ENCODE data around the gene DDX28. TPM values are rescaled to one million over a fixed set of nuclear protein-coding genes. Genes with fewer than 3 reads are reported as not detected.
"Not testable (repeated sequence)": the region's sequence is repeated elsewhere in the genome, so short reads cannot be mapped to it uniquely, and the experiment has no call there.

Gene DDX28
- total RNA-seq, 2 experiments from 2014 or later, result 9.4 to 9.7 TPM

- no peaks in the 10 kb centered on the region for H3K27me3 Mint-ChIP-seq (ENCODE audit: low read depth)
- CTCF ChIA-PET, result interaction anchor here (0.9 to 1.6 kb wide), 2 partner anchors 19 to 38 kb away, joined by 3 to 4 read pairs; no protein-coding TSS in a partner anchor
- H3K36me3 Mint-ChIP-seq (ENCODE audit: low read depth), result peaks cover 2% of the 10 kb centered on the region
- H3K4me1 Mint-ChIP-seq (ENCODE audit: low read depth), result peaks cover 47% of the 10 kb centered on the region
- DNase-seq, result no peak
- H3K4me3 Mint-ChIP-seq, result no peak overlapping the region
- no peaks in the 10 kb centered on the region for H3K9me3 Mint-ChIP-seq
- intact Hi-C loops (cut with micrococcal nuclease), result no loop called here
- no peak overlapping the region for H3K27ac Mint-ChIP-seq
Observed at GRCh38 chr16:68003031-68003430, 20.0 kb downstream of the DDX28 start.

GRCh38 chr16:68000450-68000849, 22.6 kb downstream of the DDX28 start:
- Mint-ChIP-seq H3K4me1 (ENCODE audit: low read depth) (peaks cover 50% of the 10 kb centered on the region), H3K27me3 (ENCODE audit: low read depth) (no peaks in the 10 kb centered on the region), H3K27ac (peak overlapping the region; percentile 94), H3K9me3 (no peaks in the 10 kb centered on the region), H3K36me3 (ENCODE audit: low read depth) (peaks cover 2% of the 10 kb centered on the region), H3K4me3 (peak overlapping the region; percentile 80)
- intact Hi-C loops (cut with micrococcal nuclease), result no loop called here
- no peak for DNase-seq
- CTCF ChIA-PET, result interaction anchor here (1.2 to 1.6 kb wide), 3 partner anchors 16 to 41 kb away, joined by 3 to 7 read pairs (median 4); no protein-coding TSS in a partner anchor

GRCh38 chr16:67999985-68000384, 23.0 kb downstream of the DDX28 start:
- H3K9me3 Mint-ChIP-seq, result no peaks in the 10 kb centered on the region
- H3K27me3 Mint-ChIP-seq (ENCODE audit: low read depth), result no peaks in the 10 kb centered on the region
- peak overlapping the region; percentile 80 for H3K4me3 Mint-ChIP-seq
- peaks cover 49% of the 10 kb centered on the region for H3K4me1 Mint-ChIP-seq (ENCODE audit: low read depth)
- DNase-seq, result peak; percentile 25
- CTCF ChIA-PET, result interaction anchor here (1.2 to 1.6 kb wide), 3 partner anchors 15 to 41 kb away, joined by 3 to 7 read pairs (median 4); no protein-coding TSS in a partner anchor
- H3K27ac Mint-ChIP-seq, result peak overlapping the region; percentile 94
- intact Hi-C loops (cut with micrococcal nuclease), result loop anchor here (1.0 to 2.0 kb wide), 2 partner anchors 32 to 85 kb away; partner anchors contain the start of genes NFATC3 and SLC12A4
- peaks cover 2% of the 10 kb centered on the region for H3K36me3 Mint-ChIP-seq (ENCODE audit: low read depth)

GRCh38 chr16:67998779-67999688, 24.0 kb downstream of the DDX28 start, which contains the start of gene DPEP2:
Gene DPEP2 (minus strand): TSS chr16:67999484. CDS start chr16:67993212, 6,272 bp downstream.
- CTCF ChIA-PET, result interaction anchor here (0.6 to 1.7 kb wide), 4 partner anchors 12 to 189 kb away, joined by 3 to 12 read pairs (median 3); no protein-coding TSS in a partner anchor
- H3K27me3 Mint-ChIP-seq (ENCODE audit: low read depth); H3K9me3 Mint-ChIP-seq; H3K36me3 Mint-ChIP-seq (ENCODE audit: low read depth): not testable (repeated sequence)
- intact Hi-C loops (cut with micrococcal nuclease), result loop anchor here (1.0 to 2.0 kb wide), 2 partner anchors 31 to 86 kb away; partner anchors contain the start of genes NFATC3 and SLC12A4
- H3K4me1 Mint-ChIP-seq (ENCODE audit: low read depth), result peaks cover 49% of the 10 kb centered on the region
- peak within 1 kb of the TSS; percentile 80 for H3K4me3 Mint-ChIP-seq
- peak; percentile 78 for DNase-seq
- H3K27ac Mint-ChIP-seq, result peak within 1 kb of the TSS; percentile 94

- Mint-ChIP-seq H3K27ac (peak overlapping the region; percentile 94), H3K4me1 (ENCODE audit: low read depth) (peaks cover 55% of the 10 kb centered on the region)
- not testable (repeated sequence) for H3K4me3 Mint-ChIP-seq; H3K27me3 Mint-ChIP-seq (ENCODE audit: low read depth); H3K36me3 Mint-ChIP-seq (ENCODE audit: low read depth); DNase-seq; H3K9me3 Mint-ChIP-seq
- intact Hi-C loops (cut with micrococcal nuclease), result loop anchor here (2.0 kb wide), 1 partner anchor 86 kb away; the partner anchor contains the start of gene NFATC3
- CTCF ChIA-PET, result interaction anchor here (0.5 to 1.7 kb wide), 5 partner anchors 11 to 194 kb away, joined by 3 to 12 read pairs (median 3); no protein-coding TSS in a partner anchor
Observed at GRCh38 chr16:67998231-67998778, 24.7 kb downstream of the DDX28 start.

- intact Hi-C loops (cut with micrococcal nuclease), result no loop called here
- peaks cover 64% of the 10 kb centered on the region for H3K4me1 Mint-ChIP-seq (ENCODE audit: low read depth)
- no peaks in the 10 kb centered on the region for H3K9me3 Mint-ChIP-seq
Observed at GRCh38 chr16:67996666-67997065, 26.4 kb downstream of the DDX28 start.

GRCh38 chr16:67995423-67995822, 27.6 kb downstream of the DDX28 start:
- Mint-ChIP-seq H3K36me3 (ENCODE audit: low read depth) (peaks cover 2% of the 10 kb centered on the region), H3K4me1 (ENCODE audit: low read depth) (peaks cover 56% of the 10 kb centered on the region), H3K9me3 (no peaks in the 10 kb centered on the region), H3K4me3 (no peak overlapping the region), H3K27me3 (ENCODE audit: low read depth) (no peaks in the 10 kb centered on the region), H3K27ac (peak overlapping the region; percentile 65)
- intact Hi-C loops (cut with micrococcal nuclease), result no loop called here
- CTCF ChIA-PET, result interaction anchor here (1.0 to 2.4 kb wide), 3 partner anchors 10 to 45 kb away, joined by 3 to 21 read pairs (median 5); no protein-coding TSS in a partner anchor
- DNase-seq, result peak; percentile 35

More at GRCh38 chr16:67996666-67997065, 26.4 kb downstream of the DDX28 start:
- CTCF ChIA-PET, result interaction anchor here (0.6 to 1.2 kb wide), 2 partner anchors 13 to 1648 kb away, joined by 5 read pairs; no protein-coding TSS in a partner anchor
- DNase-seq, result no peak
- H3K27me3 Mint-ChIP-seq (ENCODE audit: low read depth), result no peaks in the 10 kb centered on the region
- H3K36me3 Mint-ChIP-seq (ENCODE audit: low read depth), result peaks cover 2% of the 10 kb centered on the region
- H3K27ac Mint-ChIP-seq, result no peak overlapping the region
- H3K4me3 Mint-ChIP-seq, result no peak overlapping the region

GRCh38 chr16:67994040-67994408, 29.0 kb downstream of the DDX28 start:
- peak overlapping the region; percentile 80 for H3K4me3 Mint-ChIP-seq

GRCh38 chr16:67993207-67994039, 29.6 kb downstream of the DDX28 start:
- Mint-ChIP-seq H3K4me3 (peak overlapping the region; percentile 80), H3K36me3 (ENCODE audit: low read depth) (no peaks in the 10 kb centered on the region), H3K4me1 (ENCODE audit: low read depth) (peaks cover 37% of the 10 kb centered on the region), H3K27ac (peak overlapping the region; percentile 92), H3K9me3 (no peaks in the 10 kb centered on the region), H3K27me3 (ENCODE audit: low read depth) (no peaks in the 10 kb centered on the region)
- DNase-seq, result peak; percentile 83
- intact Hi-C loops (cut with micrococcal nuclease), result loop anchor here (1.0 to 2.0 kb wide), 6 partner anchors 25 to 236 kb away; partner anchors contain the start of genes DDX28, DUS2, PSMB10 and SLC12A4
- CTCF ChIA-PET, result interaction anchor here (0.6 to 2.4 kb wide), 13 partner anchors 8 to 235 kb away, joined by 3 to 21 read pairs (median 4); no protein-coding TSS in a partner anchor

More at GRCh38 chr16:67994040-67994408, 29.0 kb downstream of the DDX28 start:
- H3K36me3 Mint-ChIP-seq (ENCODE audit: low read depth); DNase-seq; H3K27me3 Mint-ChIP-seq (ENCODE audit: low read depth); H3K9me3 Mint-ChIP-seq; intact Hi-C loops (cut with micrococcal nuclease): not testable (repeated sequence)
- Mint-ChIP-seq H3K27ac (peak overlapping the region; percentile 92), H3K4me1 (ENCODE audit: low read depth) (peaks cover 42% of the 10 kb centered on the region)
- CTCF ChIA-PET, result interaction anchor here (0.7 to 2.4 kb wide), 12 partner anchors 8 to 234 kb away, joined by 3 to 21 read pairs (median 4); no protein-coding TSS in a partner anchor

- Mint-ChIP-seq H3K27ac (peak overlapping the region; percentile 92), H3K36me3 (ENCODE audit: low read depth) (no peaks in the 10 kb centered on the region), H3K4me3 (no peak overlapping the region), H3K27me3 (ENCODE audit: low read depth) (no peaks in the 10 kb centered on the region), H3K4me1 (ENCODE audit: low read depth) (peaks cover 34% of the 10 kb centered on the region), H3K9me3 (no peaks in the 10 kb centered on the region)
- intact Hi-C loops (cut with micrococcal nuclease), result loop anchor here (1.0 to 2.0 kb wide), 6 partner anchors 24 to 237 kb away; partner anchors contain the start of genes DDX28, DUS2, PSMB10 and SLC12A4
- no peak for DNase-seq
- CTCF ChIA-PET, result interaction anchor here (0.8 to 2.3 kb wide), 6 partner anchors 9 to 91 kb away, joined by 3 to 14 read pairs (median 4); no protein-coding TSS in a partner anchor
Observed at GRCh38 chr16:67992661-67993206, 30.3 kb downstream of the DDX28 start.

GRCh38 chr16:67990018-67990386, 33.0 kb downstream of the DDX28 start:
- Mint-ChIP-seq H3K9me3 (no peaks in the 10 kb centered on the region), H3K4me3 (no peak overlapping the region), H3K36me3 (ENCODE audit: low read depth) (no peaks in the 10 kb centered on the region), H3K27me3 (ENCODE audit: low read depth) (no peaks in the 10 kb centered on the region), H3K4me1 (ENCODE audit: low read depth) (peaks cover 19% of the 10 kb centered on the region), H3K27ac (no peak overlapping the region)
- CTCF ChIA-PET, result interaction anchor here (0.6 to 0.8 kb wide), 2 partner anchors 16 to 238 kb away, joined by 3 read pairs; no protein-coding TSS in a partner anchor
- intact Hi-C loops (cut with micrococcal nuclease), result no loop called here
- DNase-seq, result no peak
